Fibroblast of skin of scalp (primary cell): ENCODE measurements around the gene KHDC3L.
"Not testable (repeated sequence)": the region's sequence is repeated elsewhere in the genome, so short reads cannot be mapped to it uniquely, and the experiment has no call there.

Experiments used
- DNase-seq: peaks from one replicate; pipeline ENCODE4 v3.0.0-alpha.2; 2013

KHDC3L gene

DNA sequence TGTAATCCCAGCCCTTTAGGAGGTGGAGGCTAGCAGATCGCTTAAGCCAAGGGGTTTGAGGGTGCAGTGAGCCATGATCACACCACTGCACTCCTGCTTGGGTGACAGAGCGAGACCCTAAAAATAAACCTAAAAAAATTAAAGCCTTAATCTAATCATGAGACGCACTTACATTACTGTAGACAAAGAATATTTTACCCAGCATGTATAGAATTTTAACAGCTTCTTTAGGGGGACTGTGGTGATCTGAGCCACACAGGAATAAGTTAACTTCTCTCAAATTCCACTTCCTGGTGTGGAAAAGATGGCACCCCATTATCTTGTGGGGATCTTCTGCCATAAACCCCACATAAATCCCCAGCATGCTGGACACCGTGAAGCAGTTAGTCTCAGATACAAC lies 9.5 kb downstream of the KHDC3L start:
- no peak for DNase-seq

DNA sequence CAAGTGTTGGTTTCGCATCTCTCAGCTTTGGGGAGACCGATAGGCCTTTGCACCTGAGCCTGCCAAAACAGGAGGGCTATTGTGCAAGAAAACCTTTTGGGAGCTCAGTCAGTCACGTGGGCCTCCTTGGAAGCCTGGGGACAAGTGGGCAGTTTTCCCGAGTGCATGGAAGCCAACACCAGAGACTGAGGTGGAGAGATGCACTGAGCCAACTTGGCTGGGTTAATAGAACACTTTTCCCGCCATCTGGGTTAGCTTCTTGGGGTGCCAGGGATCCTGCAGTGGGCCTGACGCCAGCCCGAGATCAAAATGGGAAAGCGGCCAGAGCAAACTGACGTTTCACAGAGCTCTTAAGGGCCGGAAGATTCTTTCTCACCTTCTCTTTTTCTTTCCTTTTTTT lies 10.1 kb downstream of the KHDC3L start:
- DNase-seq = no peak

- no peak for DNase-seq
These were observed 12.8 kb downstream of the KHDC3L start for GRCh38 chr6:73375216-73375615.

DNA sequence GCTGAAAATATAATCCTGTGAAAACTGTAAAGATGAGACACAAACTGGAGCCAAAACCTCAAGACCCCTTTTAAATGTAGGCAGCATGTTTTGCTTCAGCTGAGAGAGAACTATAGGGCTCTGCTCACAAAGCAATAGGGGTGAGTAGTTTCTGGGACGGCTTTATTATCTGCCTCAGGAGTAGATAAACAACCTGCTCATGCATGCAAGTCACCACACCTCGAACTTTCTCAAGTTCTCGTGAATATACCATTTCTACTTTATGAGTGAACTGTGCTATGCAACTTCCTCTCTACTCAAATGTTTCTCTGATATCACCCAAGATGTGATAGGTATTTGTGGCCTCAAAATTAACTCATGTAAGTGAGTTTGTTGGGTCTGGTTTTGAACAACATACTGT lies 14.8 kb downstream of the KHDC3L start:
- no peak for DNase-seq

GRCh38 chr6:73381531-73381930 lies 19.1 kb downstream of the KHDC3L start:
- not testable (repeated sequence) for DNase-seq

DNA sequence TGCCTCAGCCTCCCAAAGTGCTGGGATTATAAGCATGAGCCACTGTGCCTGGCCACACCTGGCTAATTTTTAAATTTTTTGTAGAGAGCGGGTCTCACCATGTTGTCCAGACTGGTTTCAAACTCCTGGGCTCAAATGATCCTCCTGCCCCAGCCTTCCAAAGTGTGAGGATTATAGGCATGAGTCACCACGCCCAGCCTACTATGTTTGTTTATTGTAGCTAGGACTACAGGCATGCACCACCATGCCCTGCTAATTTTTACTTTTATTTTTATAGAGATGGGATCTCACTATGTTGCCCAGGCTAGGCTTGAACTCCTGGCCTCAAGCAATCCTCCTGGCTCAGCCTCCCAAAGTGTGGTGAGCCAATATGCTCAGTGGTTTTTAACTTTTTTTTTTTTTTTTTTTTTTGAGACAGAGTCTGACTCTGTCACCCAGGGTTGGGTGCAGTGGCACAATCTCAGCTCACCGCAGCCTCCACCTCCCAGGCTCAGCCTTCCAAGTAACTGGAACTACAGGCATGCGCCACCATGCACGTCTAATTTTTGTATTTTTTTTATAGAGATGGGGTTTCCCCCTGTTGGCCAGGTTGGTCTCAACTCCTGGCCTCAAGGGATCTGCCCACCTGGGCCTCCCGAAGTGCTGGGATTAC lies 20.1 kb downstream of the KHDC3L start:
- DNase-seq = peak; percentile 17

- DNase-seq = no peak
These were observed 26.0 kb downstream of the KHDC3L start for GRCh38 chr6:73388433-73388799.

DNA sequence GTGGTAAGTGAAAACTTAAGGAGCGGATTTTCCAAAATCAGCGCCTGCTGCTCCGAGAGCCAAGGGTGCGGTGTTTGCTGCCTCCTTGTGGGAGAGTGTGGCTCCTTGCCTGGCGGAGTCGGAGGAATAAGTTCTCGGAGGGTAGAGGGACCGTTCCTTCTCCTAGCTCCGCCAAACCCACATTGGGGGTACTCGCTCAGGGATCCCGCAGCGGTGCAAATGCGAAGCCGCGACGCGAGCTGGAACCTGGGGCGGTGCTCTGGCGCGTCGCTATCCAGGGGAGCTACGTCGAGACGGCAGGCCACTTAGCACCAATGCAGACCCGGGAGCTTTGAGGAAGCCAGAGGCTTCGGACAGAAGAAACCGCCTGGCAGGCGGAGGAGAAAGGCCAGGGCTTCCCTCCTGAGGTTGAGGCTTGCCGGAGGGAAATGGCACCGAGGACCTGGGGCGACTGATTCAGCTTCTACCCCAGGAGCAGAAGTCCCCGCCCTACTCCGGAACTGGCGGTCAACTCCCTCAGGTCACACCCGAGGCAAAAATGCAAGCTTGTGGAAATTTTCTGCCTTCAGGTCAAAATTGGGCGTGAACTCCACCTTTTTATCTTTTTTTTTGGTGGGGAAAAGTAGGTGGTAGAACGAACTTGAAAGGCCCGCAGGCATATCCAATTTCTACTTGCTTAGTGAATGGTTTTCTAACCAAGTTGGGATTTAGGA lies 26.5 kb downstream of the KHDC3L start:
- peak; percentile 61 for DNase-seq

- no peak for DNase-seq
These were observed 27.4 kb downstream of the KHDC3L start for GRCh38 chr6:73389854-73390253.

GRCh38 chr6:73391675-73392074 lies 29.2 kb downstream of the KHDC3L start:
- no peak for DNase-seq

DNA sequence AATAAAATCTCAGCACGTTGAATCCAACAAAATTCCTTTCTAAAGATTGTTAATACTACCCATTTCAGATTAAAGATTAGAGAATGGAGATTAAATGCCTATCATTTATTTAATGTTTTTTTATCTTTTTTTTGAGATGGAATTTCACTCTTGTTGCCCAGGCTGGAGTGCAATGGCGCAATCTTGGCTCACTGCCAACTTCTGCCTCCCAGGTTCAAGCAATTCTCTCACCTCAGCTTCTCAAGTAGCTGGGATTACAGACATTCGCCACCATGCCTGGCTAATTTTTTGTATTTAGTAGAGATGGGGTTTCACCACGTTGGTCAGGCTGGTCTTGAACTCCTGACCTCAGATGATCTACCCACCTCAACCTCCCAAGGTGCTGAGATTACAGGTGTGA lies 29.7 kb downstream of the KHDC3L start:
- DNase-seq = not testable (repeated sequence)

DNA sequence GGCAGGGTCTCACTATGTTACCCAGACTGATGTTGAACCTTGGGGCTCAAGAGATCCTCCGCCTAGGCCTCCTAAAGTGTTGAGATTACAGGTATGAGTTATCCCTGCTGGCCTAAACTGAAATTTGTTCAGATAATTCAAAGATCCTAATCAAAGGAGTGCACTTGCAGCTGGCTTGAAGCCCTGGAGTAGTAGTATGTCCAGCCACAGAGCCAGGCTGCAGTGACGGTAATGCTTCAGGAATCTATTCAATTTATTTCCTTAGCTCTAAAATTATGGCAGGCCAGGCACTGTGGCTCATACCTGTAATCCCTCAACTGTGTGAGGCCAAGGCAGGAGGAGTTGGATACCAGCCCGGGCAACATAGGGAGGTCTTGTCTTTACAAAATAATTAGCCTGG lies 30.8 kb downstream of the KHDC3L start:
- no peak for DNase-seq

DNA sequence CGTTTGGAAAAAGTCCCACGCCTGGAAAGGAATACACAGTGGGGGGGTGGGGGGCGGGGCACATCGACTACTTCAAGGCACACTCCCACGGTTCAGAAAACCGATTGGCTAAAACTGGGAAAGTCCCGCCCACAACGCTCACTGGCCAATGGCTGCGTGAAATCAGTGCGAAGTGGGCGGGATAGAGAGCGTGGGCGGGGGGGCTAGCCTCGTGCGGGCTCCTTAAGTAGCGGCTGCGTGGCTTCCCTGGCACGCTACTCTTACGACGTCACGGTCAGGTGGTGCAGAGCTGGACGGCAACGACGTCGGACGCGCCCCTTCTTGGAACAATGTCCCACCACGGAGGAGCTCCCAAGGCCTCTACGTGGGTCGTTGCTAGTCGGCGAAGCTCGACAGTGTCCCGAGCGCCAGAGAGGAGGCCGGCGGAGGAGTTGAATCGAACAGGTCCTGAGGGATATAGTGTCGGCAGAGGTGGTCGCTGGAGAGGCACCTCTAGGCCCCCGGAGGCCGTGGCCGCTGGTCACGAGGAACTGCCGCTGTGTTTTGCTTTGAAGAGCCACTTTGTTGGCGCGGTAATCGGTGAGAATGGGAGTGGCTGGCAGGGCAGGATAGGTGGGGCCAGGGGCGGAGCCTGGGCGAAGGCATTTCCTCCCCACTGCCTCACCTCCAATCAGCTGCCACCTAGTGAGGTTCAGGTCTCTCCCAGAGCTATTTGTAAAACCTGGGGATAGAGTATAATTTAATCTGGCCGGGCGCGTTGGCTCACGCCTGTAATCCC lies 32.3 kb downstream of the KHDC3L start, which contains the start of gene DDX43:
Gene DDX43, plus strand, starts transcription at position 252 of the 778 bp plus-strand sequence. Its CDS starts 78 bp downstream, at position 330.
- peak; percentile 57 for DNase-seq

DNA sequence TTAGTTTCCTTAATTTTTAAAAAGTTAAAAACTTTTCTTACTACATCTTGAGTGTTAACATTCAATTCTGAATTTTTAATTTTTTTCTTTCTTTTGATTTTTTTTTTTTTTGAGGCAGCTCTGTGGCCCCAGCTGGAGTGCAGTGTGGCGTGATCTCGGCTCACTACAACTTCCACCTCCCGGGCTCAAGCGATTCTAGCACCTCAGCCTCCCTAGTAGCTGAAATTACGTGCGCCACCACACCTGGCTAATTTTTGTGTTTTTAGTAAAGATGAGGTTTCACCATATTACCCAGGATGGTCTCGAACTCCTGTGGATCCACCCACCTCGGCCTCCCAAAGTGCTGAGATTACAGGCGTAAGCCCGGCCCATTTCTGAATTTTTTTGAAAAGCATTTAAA lies 33.4 kb downstream of the KHDC3L start:
- no peak for DNase-seq

- no peak for DNase-seq
These were observed 38.2 kb downstream of the KHDC3L start for GRCh38 chr6:73400656-73401055.

DNA sequence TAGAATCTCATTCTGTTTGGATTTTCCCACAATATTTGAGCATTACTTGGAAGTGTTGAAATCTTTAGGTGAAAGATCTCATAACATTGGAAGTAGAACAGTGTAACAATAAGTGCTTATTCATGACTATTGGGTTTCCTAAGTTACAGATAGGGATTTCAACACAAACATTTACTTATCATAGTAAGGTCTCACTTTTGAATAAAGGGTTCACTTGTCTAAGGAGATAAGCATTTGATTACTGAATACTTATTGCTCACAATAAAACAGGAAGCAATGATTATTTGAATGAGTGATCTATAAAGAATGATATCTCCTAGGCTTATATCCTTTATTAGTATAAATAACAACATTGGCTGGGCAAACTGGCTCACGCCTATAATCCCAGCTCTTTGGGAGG lies 46.9 kb downstream of the KHDC3L start:
- DNase-seq = no peak

DNA sequence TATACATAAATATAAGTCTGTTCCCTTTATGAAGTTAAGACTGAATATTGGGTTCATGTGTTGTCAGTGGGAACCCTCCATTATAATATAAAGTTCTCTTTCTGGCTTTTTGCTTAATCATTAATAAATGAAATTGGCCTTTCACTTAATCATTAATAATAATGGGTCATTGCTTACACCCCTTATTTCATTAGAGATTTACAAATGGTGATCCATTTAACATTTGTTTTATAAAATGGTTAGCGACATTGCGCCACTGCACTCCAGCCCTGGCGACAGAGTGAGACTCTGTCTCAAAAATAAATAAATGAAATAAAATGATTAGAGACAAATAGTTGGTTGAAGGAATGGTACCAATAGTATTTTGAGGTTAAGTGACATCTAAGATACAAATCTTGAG lies 50.6 kb downstream of the KHDC3L start:
- no peak for DNase-seq
